Esophagus squamous epithelium (tissue), 5 donors: ENCODE results near the gene RFC5. TPM values are rescaled to one million over a fixed set of nuclear protein-coding genes. Genes with fewer than 3 reads are reported as not detected.
"Not testable (repeated sequence)": the region's sequence is repeated elsewhere in the genome, so short reads cannot be mapped to it uniquely, and the experiment has no call there.

ENCODE experiments used
- DNase-seq: peaks from one replicate; lab custom pipeline; 2025; lab: John Stamatoyannopoulos, UW
- H3K27ac ChIP-seq, 4 donors: fragments of 200-600 bp; sonication (generic); one replicate each; pipeline ENCODE4 v1.5.1; 2016 to 2019; ENCODE audit warnings: mild to moderate bottlenecking in 1 of 4
- H3K27me3 ChIP-seq, 4 donors: fragments of 200-600 bp; sonication (generic); 1 replicate in 3 of 4; 2 replicates in 1 of 4; pipeline versions ENCODE4 v1.5.1 to v1.6.0; 2017 to 2021; ENCODE audit warnings: antibody characterized with exemption in 1 of 4
- H3K36me3 ChIP-seq, 3 donors: fragments of 200-600 bp; sonication (generic); one replicate each; pipeline ENCODE4 v1.5.1; 2016 to 2019
- H3K4me1 ChIP-seq, 3 donors: fragments of 200-600 bp; sonication (generic); one replicate each; pipeline ENCODE4 v1.5.1; 2017 to 2019
- H3K4me3 ChIP-seq, 4 donors: fragments of 200-600 bp; sonication (generic); 1 replicate in 3 of 4; 2 replicates in 1 of 4; pipeline ENCODE4 v1.5.1; 2016 to 2019; ENCODE audit warnings: mild to moderate bottlenecking in 2 of 4, moderate library complexity in 1 of 4
- H3K9me3 ChIP-seq, 3 donors: fragments of 200-600 bp; sonication (generic); one replicate each; pipeline ENCODE4 v1.5.1; 2016 to 2019
- POLR2A ChIP-seq, 4 donors: fragments of 450-650 bp; IDR thresholded peaks; one replicate each; pipeline ENCODE4 v1.6.1; 2017; ENCODE audit warnings: antibody characterized with exemption in 4 of 4, mild to moderate bottlenecking in 4 of 4, moderate library complexity in 3 of 4
- WGBS, 2 donors: methylation state at CpG; one replicate each; pipeline ENCODE4 v1.1.5; 2018; 5-methylcytosine and 5-hydroxymethylcytosine counted together
- intact Hi-C: fragments of 100-400 bp; cut with DNase I; formaldehyde crosslinking; loops from one replicate; pipeline ENCODE4 v1.15.0; 2022
- total RNA-seq, 4 donors: library from RNA; depleted of rRNA; stranded (reverse); fragments of >200 nt; gene quantifications; one replicate each; pipeline ENCODE4 v1.1.0, GENCODE V29; 2016
- TF ChIP-seq, protein P1 (sequence below), 6 experiments: fragments of 450-650 bp in 4 of 6; fragments of 200-600 bp in 2 of 6; sonication (generic) in 2 of 6; IDR thresholded peaks; one replicate each; pipeline ENCODE4 v1.5.1; 2016 to 2019; ENCODE audit warnings: antibody characterized with exemption in 6 of 6, mild to moderate bottlenecking in 4 of 6, moderate library complexity in 4 of 6
- donor health status: DM: yes; HTN: yes; CAD: no.

RFC5 gene
- total RNA-seq, 4 donors from 2014 or later, result 11.5 to 32.2 (median 19.1) TPM

- no peak for TF ChIP-seq POLR2A (IDR thresholded peaks at IDR 0.05)
- TF ChIP-seq, protein P1, sequence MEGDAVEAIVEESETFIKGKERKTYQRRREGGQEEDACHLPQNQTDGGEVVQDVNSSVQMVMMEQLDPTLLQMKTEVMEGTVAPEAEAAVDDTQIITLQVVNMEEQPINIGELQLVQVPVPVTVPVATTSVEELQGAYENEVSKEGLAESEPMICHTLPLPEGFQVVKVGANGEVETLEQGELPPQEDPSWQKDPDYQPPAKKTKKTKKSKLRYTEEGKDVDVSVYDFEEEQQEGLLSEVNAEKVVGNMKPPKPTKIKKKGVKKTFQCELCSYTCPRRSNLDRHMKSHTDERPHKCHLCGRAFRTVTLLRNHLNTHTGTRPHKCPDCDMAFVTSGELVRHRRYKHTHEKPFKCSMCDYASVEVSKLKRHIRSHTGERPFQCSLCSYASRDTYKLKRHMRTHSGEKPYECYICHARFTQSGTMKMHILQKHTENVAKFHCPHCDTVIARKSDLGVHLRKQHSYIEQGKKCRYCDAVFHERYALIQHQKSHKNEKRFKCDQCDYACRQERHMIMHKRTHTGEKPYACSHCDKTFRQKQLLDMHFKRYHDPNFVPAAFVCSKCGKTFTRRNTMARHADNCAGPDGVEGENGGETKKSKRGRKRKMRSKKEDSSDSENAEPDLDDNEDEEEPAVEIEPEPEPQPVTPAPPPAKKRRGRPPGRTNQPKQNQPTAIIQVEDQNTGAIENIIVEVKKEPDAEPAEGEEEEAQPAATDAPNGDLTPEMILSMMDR (IDR thresholded peaks at IDR 0.05), result no peak
- Histone ChIP-seq H3K9me3 (no peaks in the 10 kb centered on the region), H3K27me3 (peaks cover 0 to 3% (median 0%) of the 10 kb centered on the region in 4 donors), H3K4me3 (no peak overlapping the region), H3K27ac (no peak overlapping the region), H3K36me3 (no peaks in the 10 kb centered on the region), H3K4me1 (no peaks in the 10 kb centered on the region)
- 80 to 81% methylated on average over 3 of the region's 3 CpGs for WGBS, 2 donors
- no peak for DNase-seq
- intact Hi-C loops, result no loop called here
Measured at GRCh38 chr12:117994551-117995438, 21.7 kb upstream of the RFC5 start.

GRCh38 chr12:117998719-117999118 lies 17.8 kb upstream of the RFC5 start:
- WGBS, 2 donors, result 83% methylated on average over 2 of the region's 2 CpGs
- TF ChIP-seq, protein P1 (IDR thresholded peaks at IDR 0.05), result no peak
- TF ChIP-seq POLR2A (IDR thresholded peaks at IDR 0.05), result no peak
- H3K27ac ChIP-seq, result no peak overlapping the region
- no peaks in the 10 kb centered on the region for H3K27me3 ChIP-seq
- no peaks in the 10 kb centered on the region for H3K9me3 ChIP-seq
- H3K36me3 ChIP-seq, result no peaks in the 10 kb centered on the region
- no peak overlapping the region for H3K4me3 ChIP-seq
- DNase-seq, result no peak
- H3K4me1 ChIP-seq, result no peaks in the 10 kb centered on the region
- intact Hi-C loops, result no loop called here

- H3K4me1 ChIP-seq, H3K9me3 ChIP-seq, H3K27me3 ChIP-seq, H3K27ac ChIP-seq, DNase-seq, H3K4me3 ChIP-seq, intact Hi-C loops, H3K36me3 ChIP-seq: not testable (repeated sequence)
- 60 to 86% methylated on average over 1 to 2 of the region's 2 CpGs for WGBS, 2 donors
Measured at GRCh38 chr12:117999806-118000205, 16.7 kb upstream of the RFC5 start.

DNA sequence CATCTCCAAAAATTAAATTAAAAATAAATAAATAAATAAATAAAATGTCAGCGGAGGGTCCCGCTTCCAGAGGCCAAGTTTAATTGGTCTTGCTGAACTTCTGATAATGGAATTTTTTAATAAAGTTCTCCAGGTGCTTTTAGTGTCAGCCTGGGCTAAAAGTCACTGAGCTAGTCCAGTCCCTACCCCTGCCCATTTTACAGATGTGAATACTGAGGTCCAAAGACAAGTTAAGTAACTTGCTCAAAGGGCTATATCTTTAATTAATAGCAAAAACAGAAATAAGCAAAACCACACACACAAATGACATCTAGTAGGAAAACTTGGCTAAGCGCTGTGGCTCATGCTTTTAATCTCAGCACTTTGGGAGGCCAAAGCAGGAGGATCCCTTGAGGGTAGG lies 5.6 kb upstream of the RFC5 start:
- no peaks in the 10 kb centered on the region for H3K36me3 ChIP-seq
- H3K27me3 ChIP-seq, result no peaks in the 10 kb centered on the region
- DNase-seq, result no peak
- 94 to 96% methylated on average over 3 of the region's 3 CpGs for WGBS, 2 donors
- H3K9me3 ChIP-seq, result no peaks in the 10 kb centered on the region
- no peak overlapping the region for H3K27ac ChIP-seq
- intact Hi-C loops, result no loop called here
- TF ChIP-seq, protein P1 (IDR thresholded peaks at IDR 0.05), result no peak
- H3K4me1 ChIP-seq, result peaks cover 0 to 2% (median under 1%) of the 10 kb centered on the region in 3 donors
- no peak overlapping the region for H3K4me3 ChIP-seq

- H3K4me3 ChIP-seq, result no peak overlapping the region
- no peaks in the 10 kb centered on the region for H3K27me3 ChIP-seq
- H3K27ac ChIP-seq, result no peak overlapping the region
- 93 to 95% methylated on average over 3 of the region's 3 CpGs for WGBS, 2 donors
- H3K9me3 ChIP-seq, result no peaks in the 10 kb centered on the region
- TF ChIP-seq, protein P1 (IDR thresholded peaks at IDR 0.05), result no peak
- no peak for TF ChIP-seq POLR2A (IDR thresholded peaks at IDR 0.05)
- peaks cover 0 to 6% (median 5%) of the 10 kb centered on the region in 3 donors for H3K4me1 ChIP-seq
- no peak for DNase-seq
- no peaks in the 10 kb centered on the region for H3K36me3 ChIP-seq
- intact Hi-C loops, result no loop called here
Measured at GRCh38 chr12:118011377-118011776, 5.1 kb upstream of the RFC5 start.
